BJ (cell line): ENCODE data around the gene DHDDS. TPM values are rescaled to one million over a fixed set of nuclear protein-coding genes. Genes with fewer than 3 reads are reported as not detected.

ENCODE experiments used
- CTCF ChIA-PET: fragments of 350-600 bp; formaldehyde crosslinking; extraction: SDS; loops from one replicate; lab custom pipeline; 2021; ENCODE audit warnings: antibody characterized with exemption, inconsistent platforms; lab: Yijun Ruan, JAX
- POLR2A ChIA-PET: fragments of 300-600 bp; sonication (Branson Sonifier 250); formaldehyde crosslinking; extraction: SDS; loops from one replicate; lab custom pipeline; 2021; ENCODE audit warnings: antibody characterized with exemption; lab: Charles Lee
- DNase-seq: peaks from one replicate; pipeline ENCODE4 v3.0.0-alpha.2; 2011; ENCODE audit warnings: low read depth
- H3K27me3 ChIP-seq: 2 replicates; pipeline ENCODE4 v1.6.0; 2011; ENCODE audit warnings: low read length; ENCODE audit not compliant: control insufficient read depth, insufficient read depth
- H3K36me3 ChIP-seq: 2 replicates; pipeline ENCODE4 v1.5.1; 2011; ENCODE audit warnings: low read length; ENCODE audit not compliant: control insufficient read depth, insufficient read depth
- H3K4me3 ChIP-seq: 2 replicates; pipeline ENCODE4 v1.5.1; 2011; ENCODE audit warnings: low read depth, mild to moderate bottlenecking, control low read depth, low read length
- polyA plus RNA-seq: library from polyadenylated mRNA; depleted of rRNA; stranded (reverse); fragments of >200 nt; gene quantifications from 2 replicates; pipeline ENCODE4 v1.2.3, GENCODE V29; 2011
- TF ChIP-seq, protein P1 (sequence below): IDR thresholded peaks from 2 replicates; pipeline ENCODE4 v1.5.1; 2011; ENCODE audit warnings: low read depth, mild to moderate bottlenecking, control low read depth, inconsistent platforms, low read length, moderate library complexity; ENCODE audit not compliant: insufficient read depth

DHDDS gene
- polyA plus RNA-seq, 1 experiment = 46.2 TPM

DNA sequence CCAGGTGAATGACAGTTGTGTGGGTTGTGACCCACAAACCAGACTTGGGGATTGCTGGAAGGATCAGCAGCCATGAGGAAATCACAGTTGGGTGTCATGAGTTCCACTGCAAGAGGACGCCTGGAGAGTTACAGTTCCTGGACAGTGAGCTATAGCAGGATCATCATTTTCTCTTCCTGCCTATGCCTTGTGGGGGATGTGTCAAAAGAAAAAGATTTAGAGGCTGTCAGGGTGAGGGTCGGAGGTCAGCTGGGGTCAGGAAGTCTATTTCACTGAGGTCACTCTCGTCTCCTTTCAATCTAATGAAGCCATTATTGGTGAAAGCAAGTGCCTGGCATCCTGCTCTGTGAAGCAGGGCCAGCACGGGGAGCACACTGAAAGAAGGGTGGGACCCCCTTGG is 28.5 kb upstream of the DHDDS start:
- ChIA-PET POLR2A (no interaction called here), CTCF (no interaction called here)

DNA sequence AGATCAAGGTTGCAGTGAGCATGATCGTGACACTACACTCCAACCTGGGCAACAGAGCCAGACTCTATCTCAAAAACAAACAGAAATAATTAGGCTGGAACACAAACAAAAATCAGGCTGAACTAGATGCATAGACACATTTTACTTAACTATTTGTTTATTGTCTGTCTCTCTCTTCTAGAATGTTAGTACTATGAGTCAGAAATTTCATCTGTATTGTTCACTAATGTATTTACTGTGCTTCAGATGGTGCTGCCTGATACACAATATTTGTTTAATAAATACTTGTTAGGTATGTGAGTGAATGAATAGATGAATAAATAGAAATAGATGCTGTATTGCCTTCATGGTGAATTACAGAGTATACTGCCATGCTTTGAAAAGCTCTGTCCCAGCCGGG is 27.5 kb upstream of the DHDDS start:
- CTCF ChIA-PET = interaction anchor here (1.8 to 3.0 kb wide), 2 partner anchors 8 to 12 kb away, joined by 6 to 25 read pairs; no protein-coding TSS in a partner anchor
- no peak overlapping the region for H3K4me3 ChIP-seq
- H3K27me3 ChIP-seq = peaks cover 4% of the 10 kb centered on the region
- no peaks in the 10 kb centered on the region for H3K36me3 ChIP-seq
- POLR2A ChIA-PET = no interaction called here
- TF ChIP-seq, protein P1, sequence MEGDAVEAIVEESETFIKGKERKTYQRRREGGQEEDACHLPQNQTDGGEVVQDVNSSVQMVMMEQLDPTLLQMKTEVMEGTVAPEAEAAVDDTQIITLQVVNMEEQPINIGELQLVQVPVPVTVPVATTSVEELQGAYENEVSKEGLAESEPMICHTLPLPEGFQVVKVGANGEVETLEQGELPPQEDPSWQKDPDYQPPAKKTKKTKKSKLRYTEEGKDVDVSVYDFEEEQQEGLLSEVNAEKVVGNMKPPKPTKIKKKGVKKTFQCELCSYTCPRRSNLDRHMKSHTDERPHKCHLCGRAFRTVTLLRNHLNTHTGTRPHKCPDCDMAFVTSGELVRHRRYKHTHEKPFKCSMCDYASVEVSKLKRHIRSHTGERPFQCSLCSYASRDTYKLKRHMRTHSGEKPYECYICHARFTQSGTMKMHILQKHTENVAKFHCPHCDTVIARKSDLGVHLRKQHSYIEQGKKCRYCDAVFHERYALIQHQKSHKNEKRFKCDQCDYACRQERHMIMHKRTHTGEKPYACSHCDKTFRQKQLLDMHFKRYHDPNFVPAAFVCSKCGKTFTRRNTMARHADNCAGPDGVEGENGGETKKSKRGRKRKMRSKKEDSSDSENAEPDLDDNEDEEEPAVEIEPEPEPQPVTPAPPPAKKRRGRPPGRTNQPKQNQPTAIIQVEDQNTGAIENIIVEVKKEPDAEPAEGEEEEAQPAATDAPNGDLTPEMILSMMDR = no peak
- no peak for DNase-seq

More for the DNA sequence above, 28.5 kb upstream of the DHDDS start:
- no peak for DNase-seq
- no peaks in the 10 kb centered on the region for H3K27me3 ChIP-seq
- no peak overlapping the region for H3K4me3 ChIP-seq
- TF ChIP-seq, protein P1 = no peak
- H3K36me3 ChIP-seq = no peaks in the 10 kb centered on the region

DNA sequence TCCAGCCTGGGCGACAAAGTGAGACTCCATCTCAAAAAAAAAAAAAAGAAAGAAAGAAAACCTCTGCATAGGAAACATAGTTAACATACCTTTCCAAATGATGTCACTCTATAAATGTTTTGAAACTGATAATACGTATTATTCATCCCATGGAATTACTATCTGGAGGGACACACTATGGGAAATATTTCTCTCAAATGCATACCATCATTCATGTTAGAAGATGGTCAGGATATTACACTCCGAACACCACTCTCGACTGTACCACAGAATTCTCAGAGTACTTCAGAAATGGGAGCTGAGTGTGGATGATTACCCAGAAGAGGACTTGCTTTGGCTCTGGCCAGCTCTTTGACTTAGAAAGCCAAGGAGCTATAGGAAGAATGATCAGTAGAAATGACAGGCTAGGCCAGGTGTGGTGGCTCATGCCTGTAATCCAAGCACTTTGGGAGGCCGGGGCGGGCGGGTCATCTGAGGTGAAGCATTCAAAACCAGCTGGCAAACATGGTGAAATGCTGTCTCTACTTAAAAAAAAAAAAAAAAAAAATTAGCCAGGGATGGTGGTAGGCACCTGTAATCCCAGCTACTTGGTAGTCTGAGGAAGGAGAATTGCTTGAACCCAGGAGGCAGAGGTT is 26.7 kb upstream of the DHDDS start:
- CTCF ChIA-PET = interaction anchor here (0.5 to 3.0 kb wide), 4 partner anchors 8 to 41 kb away, joined by 3 to 25 read pairs (median 5); no protein-coding TSS in a partner anchor
- TF ChIP-seq, protein P1 = no peak
- POLR2A ChIA-PET = no interaction called here
- no peak for DNase-seq
- Histone ChIP-seq H3K36me3 (no peaks in the 10 kb centered on the region), H3K27me3 (peaks cover 6% of the 10 kb centered on the region), H3K4me3 (no peak overlapping the region)

DNA sequence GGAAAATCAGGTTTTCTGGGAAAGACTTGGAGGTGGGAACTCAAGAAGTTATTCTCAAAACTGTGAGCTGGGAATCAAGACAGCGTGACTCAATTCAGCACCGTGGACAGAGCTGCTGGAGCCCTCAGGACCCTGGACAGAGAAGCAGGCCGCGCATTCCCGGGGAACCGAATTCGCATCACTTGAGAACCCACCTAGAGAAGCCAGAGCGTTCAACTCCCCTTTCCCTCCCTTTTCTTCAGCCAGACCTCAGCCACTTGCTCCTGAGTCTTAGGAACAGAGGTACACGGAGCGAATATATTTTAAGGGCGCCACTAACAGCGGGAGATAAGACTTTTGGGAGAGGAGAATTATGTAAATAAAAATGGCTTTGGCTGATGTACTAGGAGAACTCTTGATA is 23.5 kb upstream of the DHDDS start:
- Histone ChIP-seq H3K36me3 (no peaks in the 10 kb centered on the region), H3K4me3 (no peak overlapping the region), H3K27me3 (peaks cover 35% of the 10 kb centered on the region)
- DNase-seq = no peak
- TF ChIP-seq, protein P1 = no peak
- ChIA-PET CTCF (interaction anchor here (1.4 kb wide), 1 partner anchor 9 kb away, joined by 14 read pairs; no protein-coding TSS in a partner anchor), POLR2A (no interaction called here)

DNA sequence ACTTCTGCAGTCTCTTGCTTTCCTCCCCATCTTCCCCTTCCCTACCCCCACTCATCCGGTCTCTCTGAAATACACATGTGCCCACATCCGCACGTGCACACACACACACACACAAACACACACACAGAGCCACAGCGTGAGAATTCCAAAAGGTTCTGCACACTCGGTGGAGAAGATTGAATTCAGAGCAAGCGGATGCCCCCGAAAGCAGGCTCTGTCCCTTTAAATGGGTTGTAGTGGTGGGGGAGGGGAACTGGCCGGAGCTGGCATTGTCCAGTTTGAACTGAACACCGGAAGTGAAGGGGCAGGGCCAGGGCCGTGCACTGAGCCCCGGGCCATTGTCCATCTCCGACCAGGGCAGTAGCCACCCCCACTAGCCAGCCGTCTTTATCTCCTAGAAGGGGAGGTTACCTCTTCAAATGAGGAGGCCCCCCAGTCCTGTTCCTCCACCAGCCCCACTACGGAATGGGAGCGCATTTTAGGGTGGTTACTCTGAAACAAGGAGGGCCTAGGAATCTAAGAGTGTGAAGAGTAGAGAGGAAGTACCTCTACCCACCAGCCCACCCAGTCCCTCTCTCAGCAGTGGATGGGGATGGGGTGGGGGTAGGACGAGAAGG is 22.8 kb upstream of the DHDDS start:
- ChIA-PET POLR2A (no interaction called here), CTCF (interaction anchor here (0.6 kb wide), 1 partner anchor 88 kb away, joined by 3 read pairs; no protein-coding TSS in a partner anchor)
- DNase-seq = no peak

More for the DNA sequence above, 22.8 kb upstream of the DHDDS start:
- H3K36me3 ChIP-seq = no peaks in the 10 kb centered on the region
- no peak overlapping the region for H3K4me3 ChIP-seq
- TF ChIP-seq, protein P1 = no peak
- peaks cover 35% of the 10 kb centered on the region for H3K27me3 ChIP-seq
